GM19025 (cell line): ENCODE measurements around the gene NUDT3.
"Not testable (repeated sequence)": the region's sequence is repeated elsewhere in the genome, so short reads cannot be mapped to it uniquely, and the experiment has no call there.

ENCODE experiments used
- ATAC-seq: cut with Tn5 transposase; IDR thresholded peaks from one replicate; pipeline ENCODE4 v1.9.1; 2021; ENCODE audit warnings: mild to moderate bottlenecking, low read depth, moderate library complexity; ENCODE audit not compliant: unreplicated experiment

The NUDT3 gene

DNA sequence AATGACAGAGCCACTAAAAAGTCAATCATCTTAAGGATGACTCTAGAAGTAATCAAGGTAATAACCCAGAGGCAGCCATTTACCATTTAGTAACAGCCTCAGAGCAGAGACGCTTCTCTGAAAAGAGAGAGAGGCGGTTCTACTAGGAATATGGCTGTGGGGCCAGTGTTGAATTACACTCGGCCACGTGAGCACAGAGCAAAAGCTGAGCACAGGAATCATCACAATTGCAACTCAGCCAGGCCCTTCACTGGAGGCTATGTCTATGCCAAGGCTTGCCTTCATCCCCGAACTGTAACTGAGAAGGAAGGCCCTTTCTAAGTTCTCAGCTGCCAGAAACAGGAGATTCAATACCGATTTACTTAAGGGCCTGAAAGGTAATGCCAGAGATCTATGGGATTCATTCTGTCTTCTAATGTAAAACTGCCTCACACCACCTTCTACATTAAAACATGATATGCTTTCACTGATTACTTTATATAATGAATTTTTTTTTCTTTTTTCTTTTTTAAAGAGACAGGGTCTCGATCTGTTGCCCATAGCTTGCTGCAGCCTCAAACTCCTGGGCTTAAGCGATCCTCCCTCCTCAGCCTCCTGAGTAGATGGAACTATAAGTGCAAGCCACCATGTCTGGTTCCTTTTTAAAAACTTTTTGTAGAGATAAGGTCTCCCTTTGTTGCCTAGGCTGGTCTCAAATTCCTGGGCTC, 67.6 kb downstream of the NUDT3 start:
- ATAC-seq: no peak

DNA sequence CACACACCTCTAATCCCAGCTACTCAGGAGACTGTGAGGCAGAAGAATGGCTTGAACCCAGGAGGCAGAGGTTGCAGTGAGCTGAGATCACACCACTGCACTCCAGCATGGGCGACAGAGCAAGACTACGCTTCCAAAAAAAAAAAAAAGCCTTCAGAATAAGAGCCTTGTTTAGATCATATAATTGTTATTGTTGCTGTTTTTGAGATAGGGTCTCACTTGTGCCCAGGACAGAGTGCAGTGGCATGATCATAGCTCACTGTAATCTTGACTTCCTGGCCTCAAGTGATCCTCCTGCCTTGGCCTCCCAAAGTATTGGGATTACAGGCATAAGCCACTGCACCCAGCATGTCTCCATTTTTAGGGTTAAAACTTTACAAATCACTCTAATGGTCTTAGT, 68.2 kb downstream of the NUDT3 start:
- ATAC-seq: not testable (repeated sequence)

DNA sequence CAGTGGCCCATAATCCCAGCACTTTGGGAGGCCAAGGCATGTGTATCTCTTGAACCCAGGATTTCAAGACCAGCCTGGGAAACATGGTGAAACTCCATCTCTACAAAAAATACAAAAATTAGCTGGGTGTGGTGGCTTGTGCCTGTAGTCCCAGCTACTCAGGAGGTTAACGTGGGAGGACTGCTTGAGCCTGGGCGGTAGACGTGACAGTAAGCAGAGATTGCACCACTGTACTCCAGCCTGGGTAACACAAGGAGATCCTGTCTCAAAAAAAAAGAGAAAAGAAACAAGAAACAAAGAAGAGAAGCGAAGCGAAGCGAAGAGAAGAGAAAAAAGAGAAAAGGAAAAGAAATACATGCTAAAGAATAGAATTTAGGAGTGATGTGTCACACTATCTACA, 69.2 kb downstream of the NUDT3 start:
- ATAC-seq: no peak

DNA sequence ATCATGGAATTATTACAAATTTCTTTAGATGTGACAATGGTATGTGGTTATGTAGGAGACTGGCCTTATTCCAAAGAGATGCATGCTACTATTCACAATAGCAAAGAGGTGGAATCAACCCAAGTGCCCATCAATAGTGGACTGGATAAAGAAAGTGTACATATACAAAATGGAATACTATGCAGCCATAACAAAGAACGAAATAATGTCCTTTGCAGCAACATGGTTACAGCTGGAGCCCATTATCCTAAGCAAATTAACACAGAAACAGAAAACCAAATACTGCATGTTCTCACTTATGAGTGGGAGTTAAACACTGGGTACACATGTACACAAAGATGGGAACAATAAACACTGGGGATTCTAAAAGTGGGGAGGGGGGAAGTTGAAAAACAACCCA, 69.7 kb downstream of the NUDT3 start:
- ATAC-seq: no peak

DNA sequence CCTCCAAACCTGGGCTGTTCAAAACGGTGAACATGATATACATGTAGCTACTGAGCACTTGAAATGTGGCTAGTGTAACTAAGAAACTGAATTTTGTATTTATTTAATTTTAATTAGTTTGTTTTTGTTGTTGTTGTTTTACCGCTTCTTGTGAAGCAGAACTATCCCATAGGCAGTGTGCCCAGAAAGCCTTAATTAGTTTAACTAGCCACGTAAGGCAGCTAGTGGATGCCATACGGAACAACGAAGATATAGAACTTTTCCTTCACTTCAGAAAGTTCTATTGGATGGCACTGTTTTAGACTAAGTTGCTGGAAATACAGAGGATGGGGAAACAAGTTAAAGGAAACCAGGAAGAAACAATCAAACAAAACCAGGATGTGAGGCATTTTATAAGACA, 70.6 kb downstream of the NUDT3 start:
- ATAC-seq: no peak

DNA sequence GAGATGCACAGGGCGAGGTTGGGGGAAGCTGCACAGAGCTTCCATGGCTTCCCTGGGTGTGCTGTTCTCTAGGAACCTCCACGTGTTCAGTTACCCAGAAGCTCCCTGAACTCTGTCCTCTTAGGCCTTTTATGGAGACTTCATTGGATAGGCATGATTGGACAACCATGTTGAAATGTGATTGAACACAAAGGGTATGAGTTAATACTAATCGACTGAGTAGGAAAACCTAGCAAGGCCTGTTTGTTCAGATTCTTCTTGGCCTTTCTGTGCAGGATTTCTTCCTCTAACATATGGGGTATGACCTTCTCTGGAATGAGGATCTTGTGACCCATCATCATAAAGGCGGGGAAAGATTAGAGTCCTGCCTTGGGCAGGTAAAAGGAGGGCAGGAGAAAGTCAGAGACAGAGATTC, 73.0 kb downstream of the NUDT3 start:
- no peak for ATAC-seq

DNA sequence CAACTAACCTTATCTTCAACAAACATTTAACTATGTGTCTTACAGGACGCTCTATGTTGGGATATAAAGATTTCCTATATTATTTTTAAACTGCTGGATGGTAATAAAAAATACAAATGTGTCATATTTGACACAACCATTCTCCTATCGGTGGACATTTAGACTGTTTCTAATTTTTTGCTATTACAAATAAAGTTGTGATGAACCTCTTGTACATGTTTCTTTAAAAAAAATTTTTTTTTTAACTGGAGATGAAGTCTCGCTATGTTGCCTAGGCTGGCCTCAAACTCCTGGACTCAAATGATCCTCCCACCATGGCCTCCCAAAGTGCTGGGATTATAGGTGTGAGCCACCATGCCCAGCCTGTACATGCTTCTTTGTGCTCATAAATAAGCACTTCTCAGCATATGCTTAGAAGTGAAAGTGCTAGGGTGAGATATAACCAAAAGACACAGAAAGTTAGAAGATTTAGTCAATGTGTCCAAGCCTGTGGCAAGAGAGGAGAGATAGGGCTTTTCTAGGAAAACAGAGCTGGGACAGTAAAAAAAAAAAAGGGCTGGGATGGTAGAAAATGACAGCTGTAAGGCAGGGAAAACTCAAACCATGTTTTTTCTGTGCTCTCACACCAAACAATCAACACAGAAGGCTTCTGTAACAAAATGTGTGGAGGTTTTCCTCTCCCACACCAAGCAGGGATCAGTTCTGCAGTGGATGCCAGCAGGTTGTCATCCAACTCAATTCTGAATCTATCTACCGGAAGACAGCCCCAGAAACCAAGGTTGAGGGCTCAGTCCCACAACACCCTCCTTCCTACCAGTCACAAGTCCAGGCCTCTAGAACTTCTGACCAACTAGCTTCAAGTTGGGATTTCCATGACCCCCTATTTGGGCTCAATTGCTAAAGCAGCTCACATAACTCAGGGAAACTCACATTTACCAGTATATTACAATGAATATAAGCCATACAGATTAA, 73.7 kb downstream of the NUDT3 start:
- no peak for ATAC-seq

DNA sequence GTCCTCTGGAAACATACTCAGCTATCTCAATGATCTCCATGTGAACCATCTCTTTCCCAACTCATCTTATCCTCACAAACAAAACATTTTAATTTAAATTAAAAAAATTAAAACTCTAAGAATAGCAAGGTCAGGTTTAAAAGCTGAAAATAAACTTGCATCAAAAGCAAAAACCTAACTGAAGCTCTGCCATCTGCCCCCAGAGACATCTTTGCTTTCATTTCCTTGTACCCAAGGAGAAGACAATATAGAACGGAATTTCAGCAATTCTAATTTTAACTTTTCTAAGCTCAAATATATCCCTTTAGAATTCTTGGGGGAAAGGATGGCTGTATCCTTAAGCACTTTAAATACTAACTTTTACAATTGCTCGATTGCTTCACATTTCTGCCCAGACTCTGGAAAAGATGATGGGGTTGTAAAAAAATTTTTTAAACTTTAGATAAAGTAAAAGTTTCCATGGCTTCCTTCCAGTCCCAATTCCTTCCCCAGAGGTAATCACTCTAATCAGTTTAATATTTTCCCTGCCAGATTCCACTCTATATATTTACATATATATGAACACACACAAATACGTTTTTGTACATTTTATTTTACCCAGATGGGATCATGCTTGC, 74.5 kb downstream of the NUDT3 start:
- ATAC-seq: no peak

DNA sequence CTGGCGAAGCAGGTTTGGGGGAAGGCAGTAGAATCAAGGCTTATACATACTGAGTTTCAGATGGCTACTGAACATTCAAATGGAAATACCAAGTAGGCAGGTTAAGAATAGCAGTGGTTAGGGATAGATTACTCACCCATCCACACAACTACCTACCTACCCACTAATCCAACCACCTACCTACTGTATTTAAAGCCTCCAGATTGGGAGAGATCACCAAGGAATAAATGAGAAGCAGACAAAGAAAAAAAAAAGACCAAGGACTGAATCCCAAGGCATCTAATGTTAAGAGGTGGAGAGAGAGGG, 75.3 kb downstream of the NUDT3 start:
- ATAC-seq: no peak

DNA sequence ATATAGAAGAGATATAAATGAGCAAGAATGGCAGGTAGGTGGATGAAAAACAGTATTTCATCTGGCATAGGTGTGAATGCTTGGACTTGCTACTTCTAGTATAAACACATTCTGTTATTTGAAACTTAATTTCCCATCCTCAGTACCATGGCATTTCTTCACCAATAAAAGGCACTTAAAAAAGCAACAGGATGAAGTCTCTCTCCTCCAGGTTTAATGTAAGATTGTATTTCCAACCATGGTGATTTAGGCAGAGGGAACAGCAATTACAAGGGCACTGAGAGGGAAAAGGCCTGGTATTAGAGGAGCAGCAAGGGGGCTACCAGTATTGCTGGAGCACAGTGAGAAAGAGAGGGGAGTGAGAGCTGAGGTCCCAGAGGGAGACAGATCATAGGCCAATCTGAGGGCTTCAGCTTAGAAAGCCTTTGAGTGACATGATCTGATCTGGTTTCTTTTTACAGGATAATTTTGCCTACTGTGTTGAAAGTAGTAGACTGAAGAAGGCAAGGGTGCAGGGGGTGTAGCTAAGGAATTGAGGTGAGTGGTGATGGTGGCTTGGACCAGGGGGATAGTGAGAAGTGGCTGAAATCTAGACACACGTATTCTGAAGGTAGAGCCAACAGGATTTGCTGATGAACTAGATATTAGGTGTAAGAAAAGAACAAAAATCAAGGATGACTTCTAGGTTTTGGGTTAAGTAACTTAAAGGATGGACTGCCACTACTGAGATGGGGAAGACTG, 75.9 kb downstream of the NUDT3 start:
- no peak for ATAC-seq

DNA sequence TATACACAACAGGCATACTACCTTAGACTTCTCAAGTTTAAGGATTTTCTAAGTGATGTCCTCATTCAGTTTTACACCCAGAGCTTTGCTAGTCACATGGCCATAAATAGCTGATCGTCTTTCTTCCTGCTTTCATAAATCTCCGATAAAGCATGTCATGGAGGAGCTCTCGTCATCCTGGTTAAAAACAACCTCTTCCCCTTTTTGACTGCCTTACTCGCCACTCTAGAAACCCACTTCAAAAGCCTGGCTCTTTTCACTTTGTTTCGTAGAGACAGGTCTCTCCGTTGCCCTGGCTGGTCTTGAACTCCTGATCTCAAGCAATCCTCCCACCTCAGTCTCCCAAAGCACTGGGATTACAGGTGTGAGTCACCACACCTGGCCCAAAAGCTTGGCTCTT, 76.7 kb downstream of the NUDT3 start:
- ATAC-seq: no peak

DNA sequence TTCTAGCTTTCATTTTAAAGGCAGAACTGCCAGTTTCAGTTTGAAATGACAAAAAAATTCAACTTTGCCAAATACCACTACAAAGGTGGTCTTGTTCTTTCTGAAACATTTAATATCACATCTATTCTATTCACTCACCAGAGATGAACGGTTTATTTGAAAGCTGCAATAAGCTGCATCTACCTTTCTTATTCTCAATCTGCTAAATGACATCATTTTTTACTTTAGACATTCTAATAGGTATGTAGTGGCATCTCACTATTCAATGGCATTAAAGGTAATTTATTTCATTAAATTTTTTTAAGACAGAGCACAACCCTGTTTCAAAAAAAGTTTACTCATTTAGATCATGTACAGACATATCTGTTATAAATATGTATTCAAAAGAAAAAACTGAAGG, 77.2 kb downstream of the NUDT3 start:
- ATAC-seq: no peak

DNA sequence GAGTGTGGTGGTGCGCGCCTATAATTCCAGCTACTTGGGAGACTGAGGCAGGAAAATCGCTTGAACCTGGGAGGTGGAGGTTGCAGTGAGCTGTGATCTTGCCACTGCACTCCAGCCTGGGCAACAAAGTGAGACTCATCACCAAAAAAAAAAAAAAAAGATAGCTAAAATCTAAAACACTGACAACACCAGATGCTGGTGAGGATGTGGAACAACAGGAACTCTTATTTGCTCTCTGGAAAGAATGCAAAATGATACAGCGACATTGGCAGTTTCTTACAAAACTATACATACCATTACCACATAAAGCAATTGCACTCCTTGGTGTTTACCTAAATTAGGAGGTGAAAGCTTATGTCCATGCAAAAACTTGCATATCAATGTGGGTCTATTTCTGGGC, 80.2 kb downstream of the NUDT3 start:
- ATAC-seq: no peak

DNA sequence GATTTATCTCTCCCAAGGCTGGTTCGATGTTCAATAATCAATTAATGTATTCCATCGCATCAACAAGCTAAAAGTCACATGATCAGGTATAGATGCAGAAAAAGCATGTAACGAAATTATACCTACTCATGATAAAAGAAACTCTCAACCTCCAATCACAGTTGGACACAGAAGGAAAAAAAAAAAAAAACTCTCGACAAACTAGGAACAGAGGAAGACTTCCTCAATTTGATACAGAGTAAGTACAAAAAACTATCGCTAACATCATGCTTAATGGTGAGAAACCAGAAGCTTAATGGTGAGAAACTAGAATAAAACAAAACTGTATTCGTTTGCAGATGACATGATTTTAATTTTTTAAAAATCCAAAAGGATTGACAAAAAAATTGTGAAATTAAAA, 81.7 kb downstream of the NUDT3 start:
- no peak for ATAC-seq

DNA sequence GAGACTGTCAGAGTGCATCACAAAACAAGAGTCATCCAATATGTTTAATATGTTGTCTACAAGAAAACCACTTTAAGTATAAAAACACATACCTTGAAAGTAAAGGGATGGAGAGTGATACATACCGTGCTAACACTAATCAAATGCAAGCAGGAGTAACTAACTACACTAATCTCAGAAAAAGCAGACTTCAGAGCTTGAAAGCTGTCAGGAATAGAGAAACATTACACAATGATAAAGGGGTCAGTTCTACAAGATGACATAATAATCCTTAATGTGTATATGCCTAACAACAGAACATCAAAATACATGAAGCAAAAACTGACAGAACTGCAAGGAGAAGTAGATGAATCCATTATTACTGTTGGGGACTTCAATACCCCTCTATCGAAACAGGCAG, 84.0 kb downstream of the NUDT3 start:
- ATAC-seq: no peak

DNA sequence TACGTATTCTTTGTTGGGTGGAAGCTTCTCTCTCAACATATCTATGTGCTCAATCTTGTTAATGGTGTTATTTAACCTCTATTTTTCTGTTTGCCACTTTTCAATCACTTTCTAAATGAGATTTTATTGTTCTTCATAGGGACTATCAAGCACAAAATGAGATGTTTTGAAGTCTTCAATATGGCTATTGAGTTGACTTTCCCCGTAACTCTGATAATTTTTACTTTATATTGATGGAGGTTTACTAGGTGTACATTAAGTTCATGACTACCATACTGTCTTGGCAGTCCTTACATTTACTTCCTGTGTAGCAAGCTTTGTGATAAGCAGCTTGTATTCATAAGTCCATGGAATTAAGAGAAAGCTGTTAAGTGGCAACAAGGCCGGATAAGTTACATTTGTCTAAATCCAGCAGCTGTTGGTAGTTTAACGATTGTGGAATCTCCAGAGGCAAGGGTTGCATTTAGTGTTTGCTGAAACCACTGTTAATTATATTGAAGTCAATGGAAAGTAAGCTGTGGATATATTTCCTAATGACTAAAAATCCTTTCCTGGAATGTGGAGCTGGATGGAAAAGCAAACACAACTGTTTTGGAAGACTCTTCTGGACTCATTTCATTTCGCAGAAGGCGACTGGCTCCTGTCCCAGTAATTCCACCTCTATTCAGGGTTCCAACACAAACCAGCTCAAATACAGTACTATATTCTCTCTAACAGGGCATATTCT, 86.3 kb downstream of the NUDT3 start:
- ATAC-seq: no peak

DNA sequence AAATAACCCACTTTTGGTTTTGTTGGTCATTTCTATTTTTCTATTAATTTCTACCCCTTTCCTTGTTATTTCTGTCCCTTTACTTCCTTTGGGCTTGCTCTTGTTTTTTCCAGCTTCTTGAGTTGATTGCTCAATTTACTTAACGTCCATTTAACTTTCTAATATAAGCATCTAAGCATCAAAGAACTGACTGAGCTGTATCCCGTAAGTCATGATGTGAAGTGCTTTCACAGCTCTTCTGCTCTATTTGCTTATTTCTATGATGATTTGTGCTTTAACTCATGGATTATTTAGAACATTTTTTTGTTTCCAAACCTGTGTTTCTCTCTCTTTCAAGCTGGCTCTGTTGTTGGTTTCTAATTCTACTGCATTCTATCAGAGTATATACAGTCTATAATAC, 87.0 kb downstream of the NUDT3 start:
- ATAC-seq: no peak

DNA sequence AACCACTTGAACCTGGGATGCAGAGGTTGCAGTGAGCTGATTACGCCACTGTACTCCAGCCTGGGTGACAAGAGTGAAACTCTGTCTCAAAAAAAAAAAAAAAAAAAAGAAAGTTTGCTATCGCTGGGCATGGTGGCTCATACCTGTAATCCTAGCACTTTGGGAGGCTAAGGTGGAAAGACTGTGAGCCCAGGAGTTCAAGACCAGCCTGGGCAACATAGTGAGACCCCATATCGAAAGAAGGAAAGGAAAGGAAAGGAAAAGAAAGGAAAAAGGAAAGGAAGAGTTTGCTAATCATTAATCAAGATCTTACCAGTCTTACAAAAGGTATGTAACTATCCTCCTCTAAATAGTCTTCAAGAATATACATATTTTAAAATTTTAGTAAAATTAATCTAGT, 88.3 kb downstream of the NUDT3 start:
- no peak for ATAC-seq

DNA sequence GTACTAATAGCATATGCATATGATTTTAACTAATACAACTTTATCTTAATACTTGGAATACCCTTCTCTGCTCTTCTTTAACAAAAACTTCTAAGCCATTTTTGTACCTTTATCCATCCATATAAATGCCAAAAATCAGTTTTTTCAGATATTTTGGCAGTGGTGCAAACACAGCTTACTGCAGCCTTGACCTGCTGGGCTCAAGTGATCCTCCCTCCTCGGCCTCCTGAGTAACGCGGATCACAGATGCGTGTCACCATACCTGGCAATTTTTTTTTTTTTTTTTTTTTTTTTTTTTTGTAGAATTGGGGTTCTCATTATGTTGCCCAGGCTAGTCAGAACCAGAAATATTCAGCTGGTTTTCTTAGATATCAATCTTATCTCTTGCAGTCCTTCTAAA, 89.5 kb downstream of the NUDT3 start:
- ATAC-seq: no peak

DNA sequence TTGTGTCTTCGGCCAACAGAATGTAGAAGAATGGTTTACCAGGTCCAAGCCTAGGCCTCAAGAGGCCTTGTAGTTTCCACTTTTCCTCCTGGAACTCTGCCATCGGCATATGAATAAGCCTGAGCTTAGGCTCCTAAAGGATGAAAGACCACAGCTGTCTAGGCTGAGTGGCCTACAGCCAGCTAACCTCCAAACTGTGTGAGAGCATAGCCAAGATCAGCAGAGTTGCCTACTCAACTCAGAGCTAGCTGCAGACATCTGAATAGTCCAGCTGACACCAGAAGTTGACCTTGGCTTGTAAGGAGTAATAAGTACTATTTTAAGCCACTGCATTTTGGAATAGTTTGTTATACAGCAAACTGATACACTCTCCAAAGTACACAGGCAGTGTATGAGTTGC, 91.1 kb downstream of the NUDT3 start:
- no peak for ATAC-seq
